ENCODE results near the gene TULP4.

GRCh38 chr6:158397578-158397977 lies 85.3 kb downstream of the TULP4 start:
- no peak for TF ChIP-seq POLR2A (IDR thresholded peaks at IDR 0.05)
- TF ChIP-seq, protein P1, sequence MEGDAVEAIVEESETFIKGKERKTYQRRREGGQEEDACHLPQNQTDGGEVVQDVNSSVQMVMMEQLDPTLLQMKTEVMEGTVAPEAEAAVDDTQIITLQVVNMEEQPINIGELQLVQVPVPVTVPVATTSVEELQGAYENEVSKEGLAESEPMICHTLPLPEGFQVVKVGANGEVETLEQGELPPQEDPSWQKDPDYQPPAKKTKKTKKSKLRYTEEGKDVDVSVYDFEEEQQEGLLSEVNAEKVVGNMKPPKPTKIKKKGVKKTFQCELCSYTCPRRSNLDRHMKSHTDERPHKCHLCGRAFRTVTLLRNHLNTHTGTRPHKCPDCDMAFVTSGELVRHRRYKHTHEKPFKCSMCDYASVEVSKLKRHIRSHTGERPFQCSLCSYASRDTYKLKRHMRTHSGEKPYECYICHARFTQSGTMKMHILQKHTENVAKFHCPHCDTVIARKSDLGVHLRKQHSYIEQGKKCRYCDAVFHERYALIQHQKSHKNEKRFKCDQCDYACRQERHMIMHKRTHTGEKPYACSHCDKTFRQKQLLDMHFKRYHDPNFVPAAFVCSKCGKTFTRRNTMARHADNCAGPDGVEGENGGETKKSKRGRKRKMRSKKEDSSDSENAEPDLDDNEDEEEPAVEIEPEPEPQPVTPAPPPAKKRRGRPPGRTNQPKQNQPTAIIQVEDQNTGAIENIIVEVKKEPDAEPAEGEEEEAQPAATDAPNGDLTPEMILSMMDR (IDR thresholded peaks at IDR 0.05): no peak

Data from prostate gland (tissue), 2 donors.